ENCODE measurements around the gene DACH1.

- TF ChIP-seq POLR2A (IDR thresholded peaks at IDR 0.05; ENCODE audit: low read depth, low read length) (no peak), POLR2AphosphoS5 (IDR thresholded peaks at IDR 0.05; ENCODE audit: low read depth, low read length) (no peak)
These were observed 221.5 kb downstream of the DACH1 start for GRCh38 chr13:71645467-71645866.
